LNCaP clone FGC (cell line): Measurements from ENCODE around the gene PPP1CA.
A peak's percentile ranks its signal among the peaks of the same experiment; 100 is the strongest.

Source experiments
- DNase-seq: peaks from one replicate; pipeline ENCODE4 v3.0.0-alpha.2; 2011; ENCODE audit warnings: low read depth
- H3K4me3 ChIP-seq: 2 replicates; pipeline ENCODE4 v1.5.1; 2011; ENCODE audit warnings: mild to moderate bottlenecking, low read depth, low read length, control low read depth
- TF ChIP-seq, protein P1 (sequence below): IDR thresholded peaks from 2 replicates; pipeline ENCODE4 v1.5.1; 2012; ENCODE audit warnings: mild to moderate bottlenecking; ENCODE audit not compliant: control insufficient read depth, insufficient read depth; ENCODE audit errors: extremely low read depth

PPP1CA gene

DNA sequence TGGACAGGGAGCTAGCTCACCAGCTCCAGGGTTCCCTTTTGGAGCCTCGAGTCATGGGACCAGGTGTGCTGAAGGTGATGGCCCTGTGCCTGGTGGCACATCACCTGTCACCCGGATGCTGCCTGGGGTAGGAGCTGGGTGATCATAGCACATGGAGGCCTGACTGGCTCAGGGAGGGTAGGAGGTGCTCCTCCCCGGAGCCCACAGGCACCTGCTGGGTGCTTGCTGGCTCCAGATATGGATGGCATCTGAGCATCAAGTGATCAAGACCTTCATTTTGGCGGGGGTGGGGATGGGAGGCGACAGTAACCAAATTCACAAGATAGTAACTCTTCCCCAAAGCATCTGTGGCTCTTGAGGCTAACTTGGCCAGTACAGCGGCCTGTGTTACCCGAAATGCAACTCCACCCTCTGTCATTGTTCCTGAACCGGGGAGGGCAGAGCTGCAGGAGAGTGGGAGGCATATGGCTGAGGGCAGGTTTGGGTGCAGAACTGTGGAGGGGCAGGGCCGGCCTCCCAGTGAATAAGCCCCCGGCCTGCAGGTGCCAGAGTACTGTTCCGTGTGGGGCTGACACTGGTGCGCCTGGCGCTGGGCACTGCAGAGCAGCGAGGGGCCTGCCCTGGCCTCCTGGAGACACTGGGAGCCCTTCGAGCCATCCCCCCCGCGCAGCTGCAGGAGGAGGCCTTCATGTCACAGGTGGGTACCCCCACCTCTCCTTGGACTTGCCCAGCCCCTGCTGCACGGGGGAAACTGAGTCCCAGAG is 7.0 kb upstream of the PPP1CA start:
- no peak overlapping the region for H3K4me3 ChIP-seq
- no peak for DNase-seq
- TF ChIP-seq, protein P1, sequence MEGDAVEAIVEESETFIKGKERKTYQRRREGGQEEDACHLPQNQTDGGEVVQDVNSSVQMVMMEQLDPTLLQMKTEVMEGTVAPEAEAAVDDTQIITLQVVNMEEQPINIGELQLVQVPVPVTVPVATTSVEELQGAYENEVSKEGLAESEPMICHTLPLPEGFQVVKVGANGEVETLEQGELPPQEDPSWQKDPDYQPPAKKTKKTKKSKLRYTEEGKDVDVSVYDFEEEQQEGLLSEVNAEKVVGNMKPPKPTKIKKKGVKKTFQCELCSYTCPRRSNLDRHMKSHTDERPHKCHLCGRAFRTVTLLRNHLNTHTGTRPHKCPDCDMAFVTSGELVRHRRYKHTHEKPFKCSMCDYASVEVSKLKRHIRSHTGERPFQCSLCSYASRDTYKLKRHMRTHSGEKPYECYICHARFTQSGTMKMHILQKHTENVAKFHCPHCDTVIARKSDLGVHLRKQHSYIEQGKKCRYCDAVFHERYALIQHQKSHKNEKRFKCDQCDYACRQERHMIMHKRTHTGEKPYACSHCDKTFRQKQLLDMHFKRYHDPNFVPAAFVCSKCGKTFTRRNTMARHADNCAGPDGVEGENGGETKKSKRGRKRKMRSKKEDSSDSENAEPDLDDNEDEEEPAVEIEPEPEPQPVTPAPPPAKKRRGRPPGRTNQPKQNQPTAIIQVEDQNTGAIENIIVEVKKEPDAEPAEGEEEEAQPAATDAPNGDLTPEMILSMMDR, result no peak

DNA sequence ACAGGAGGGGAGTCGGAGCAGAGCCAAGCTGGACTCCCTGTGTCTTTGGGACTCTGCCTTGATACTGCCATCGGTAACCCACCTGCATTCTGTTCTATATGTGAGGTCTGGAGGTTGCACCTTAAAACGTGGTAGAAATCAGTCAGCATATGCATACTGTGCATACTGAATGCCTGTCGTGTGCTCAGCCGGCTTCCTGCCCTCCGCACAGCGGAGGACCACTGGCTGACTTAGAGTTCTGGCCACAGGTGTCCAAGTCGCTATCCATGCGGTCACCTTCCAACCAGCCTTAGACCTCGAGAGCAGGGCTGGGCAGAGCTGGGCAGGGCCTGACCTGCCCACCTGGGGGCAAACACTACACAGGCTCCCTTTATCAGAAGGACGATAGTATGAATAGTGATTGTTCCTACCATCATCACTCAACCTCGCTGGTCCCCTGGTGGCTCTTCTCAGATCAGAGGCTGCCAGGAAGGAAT is 6.1 kb upstream of the PPP1CA start:
- TF ChIP-seq, protein P1, result no peak
- no peak for DNase-seq
- no peak overlapping the region for H3K4me3 ChIP-seq

DNA sequence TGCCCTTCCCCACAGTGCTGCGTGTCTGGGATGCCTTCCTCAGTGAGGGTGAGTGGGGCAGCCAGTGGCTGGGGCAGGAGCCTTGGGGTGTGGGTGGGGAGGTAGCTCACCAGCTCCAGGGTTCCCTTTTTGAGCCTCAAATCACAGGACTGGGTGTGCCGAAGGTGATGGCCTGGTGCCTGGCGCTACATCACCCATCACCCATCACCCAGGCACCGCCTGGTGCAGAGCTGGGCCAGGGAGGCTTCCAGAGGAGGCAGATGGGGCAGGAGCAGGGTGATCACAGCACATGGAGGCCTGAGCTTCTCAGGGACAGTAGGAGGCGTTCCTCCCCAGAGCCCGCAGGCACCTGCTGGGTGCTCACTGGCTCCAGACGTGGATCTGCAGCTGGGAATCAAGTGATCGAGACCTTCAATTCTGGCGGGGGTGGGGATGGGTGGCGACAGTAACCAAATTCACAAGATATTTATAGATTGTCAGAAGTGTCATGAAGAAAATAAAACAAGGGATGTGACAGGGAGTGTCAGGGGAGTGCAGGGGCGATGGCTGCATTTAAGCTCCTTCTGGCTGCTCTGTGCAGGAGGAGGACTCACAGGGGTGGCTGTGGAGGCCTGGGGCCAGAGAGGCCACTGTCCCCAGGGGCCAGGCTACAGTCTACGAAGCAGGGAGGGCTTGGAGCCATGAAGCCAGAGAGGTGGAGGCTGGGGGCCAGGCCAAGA is 5.5 kb upstream of the PPP1CA start:
- TF ChIP-seq, protein P1, result peak; percentile 19; the same call in 1 of the 2 replicates
- DNase-seq, result no peak
- no peak overlapping the region for H3K4me3 ChIP-seq

DNA sequence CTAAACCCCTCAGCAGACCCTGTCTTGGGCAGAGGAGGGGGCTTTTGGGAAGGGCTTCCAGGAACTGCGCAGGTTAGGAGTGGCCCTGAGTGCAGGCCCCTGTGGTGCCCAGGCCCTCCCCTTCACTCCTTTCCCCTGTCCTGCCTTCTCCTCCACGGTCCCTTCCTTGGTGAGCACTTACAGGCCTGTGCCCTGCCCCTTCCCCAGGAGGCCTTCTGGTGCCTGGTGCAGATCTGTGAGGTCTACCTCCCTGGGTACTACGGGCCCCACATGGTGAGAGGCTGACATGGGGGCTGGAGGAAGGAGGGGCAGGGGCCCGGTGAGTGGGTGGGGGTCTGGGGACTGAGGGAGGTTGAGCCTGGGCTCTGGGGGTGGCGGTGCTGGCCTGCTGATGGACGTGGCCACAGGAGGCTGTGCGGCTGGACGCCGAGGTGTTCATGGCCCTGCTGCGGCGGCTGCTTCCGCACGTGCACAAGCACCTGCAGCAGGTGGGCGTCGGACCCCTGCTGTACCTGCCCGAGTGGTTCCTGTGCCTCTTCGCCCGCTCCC is 4.8 kb upstream of the PPP1CA start:
- TF ChIP-seq, protein P1, result no peak
- no peak for DNase-seq
- H3K4me3 ChIP-seq, result no peak overlapping the region

DNA sequence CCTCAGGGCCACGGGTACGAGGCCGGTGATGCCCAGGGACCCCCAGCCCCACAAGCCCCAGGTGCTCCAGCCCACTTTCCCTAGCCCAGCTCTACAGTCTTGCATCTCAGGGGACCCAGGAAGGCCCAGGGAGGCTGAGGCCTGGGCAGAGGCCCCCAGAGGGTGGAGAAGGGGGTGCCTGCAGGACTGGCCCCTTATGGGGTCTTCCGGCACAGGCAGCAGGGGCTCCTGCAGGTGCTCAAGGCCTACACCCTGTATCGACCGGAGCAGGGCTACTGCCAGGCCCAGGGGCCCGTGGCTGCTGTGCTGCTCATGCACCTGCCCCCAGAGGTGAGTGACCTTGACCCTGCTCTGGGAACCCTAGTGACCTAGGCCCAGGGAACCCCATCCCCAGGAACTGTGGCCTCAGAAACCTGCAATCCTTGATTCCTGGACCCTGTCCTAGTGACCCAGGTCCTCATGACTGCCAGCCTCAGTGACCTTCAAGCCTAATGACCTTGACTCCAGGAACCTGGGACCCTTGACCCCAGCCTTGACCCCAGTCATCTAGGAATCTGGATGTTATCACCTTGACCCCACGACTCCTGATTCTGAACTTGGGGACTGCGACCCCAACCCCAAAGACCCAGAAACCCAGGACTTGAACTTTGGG is 4.2 kb upstream of the PPP1CA start:
- H3K4me3 ChIP-seq, result no peak overlapping the region
- no peak for DNase-seq
- TF ChIP-seq, protein P1, result no peak

DNA sequence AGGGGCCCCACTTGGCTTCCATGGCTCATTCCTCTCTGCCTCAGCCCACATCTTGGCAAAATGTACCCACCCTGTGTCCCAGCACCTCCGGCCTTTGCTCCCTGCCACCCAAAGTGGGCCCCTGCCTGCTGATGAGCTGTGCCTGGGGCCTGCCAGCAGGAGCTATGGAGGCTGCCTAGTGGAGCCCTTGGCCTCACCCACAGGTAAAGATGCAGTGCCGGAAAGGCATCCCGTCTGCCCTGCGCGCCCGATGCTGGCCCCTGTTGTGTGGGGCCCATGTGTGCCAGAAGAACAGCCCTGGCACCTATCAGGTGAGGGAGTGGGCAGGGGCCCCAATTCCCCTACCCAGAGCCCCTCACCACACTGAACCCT is 3.5 kb upstream of the PPP1CA start:
- TF ChIP-seq, protein P1, result no peak
- no peak overlapping the region for H3K4me3 ChIP-seq
- DNase-seq, result no peak
